ENCODE results near the gene MOB1A.

DNA sequence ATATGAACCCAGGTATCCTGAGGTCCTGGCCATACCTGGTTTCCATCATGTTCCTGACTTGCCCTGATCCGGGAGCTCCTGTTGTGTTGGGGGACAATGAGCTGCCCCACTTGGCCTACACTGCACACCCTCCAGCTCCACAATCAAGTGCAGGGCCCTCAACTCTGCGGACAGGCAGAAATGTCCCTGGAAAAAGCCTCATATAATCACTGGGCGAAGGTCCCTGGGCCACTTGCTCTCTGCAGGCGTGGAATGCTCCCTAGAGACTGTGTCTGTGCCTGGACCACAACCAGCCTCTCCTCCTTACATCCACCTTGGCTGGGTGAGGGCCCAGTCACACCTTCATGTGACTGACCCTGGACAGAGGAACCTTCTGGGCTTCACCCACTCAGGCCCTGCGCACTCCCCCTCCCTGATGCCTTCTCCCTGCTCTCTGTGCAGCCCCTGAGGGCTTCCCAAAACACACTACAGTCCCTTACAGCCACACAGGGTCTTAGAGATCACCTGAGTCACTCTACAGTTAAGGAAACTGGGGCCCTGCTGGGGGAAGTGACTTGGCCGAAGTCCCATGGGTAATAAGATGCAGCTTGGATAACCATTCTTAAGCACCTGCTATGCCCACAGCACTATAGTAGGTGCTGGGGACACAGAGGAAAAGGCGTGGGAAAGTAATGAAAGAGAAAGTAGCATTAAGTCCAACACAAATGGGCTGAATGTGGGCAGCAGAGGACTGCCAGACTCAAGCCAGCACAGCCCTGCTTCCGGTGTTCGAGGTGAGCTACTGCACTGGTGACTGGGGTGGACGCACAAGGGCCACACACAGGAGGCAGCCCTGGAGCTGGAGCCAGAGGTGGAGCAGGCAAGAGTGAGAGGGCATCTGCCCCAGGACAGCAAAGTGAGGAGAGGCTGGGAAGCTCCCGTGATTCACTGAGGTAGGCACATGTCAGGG is 40.8 kb downstream of the MOB1A start:
- TF ChIP-seq, protein P1, sequence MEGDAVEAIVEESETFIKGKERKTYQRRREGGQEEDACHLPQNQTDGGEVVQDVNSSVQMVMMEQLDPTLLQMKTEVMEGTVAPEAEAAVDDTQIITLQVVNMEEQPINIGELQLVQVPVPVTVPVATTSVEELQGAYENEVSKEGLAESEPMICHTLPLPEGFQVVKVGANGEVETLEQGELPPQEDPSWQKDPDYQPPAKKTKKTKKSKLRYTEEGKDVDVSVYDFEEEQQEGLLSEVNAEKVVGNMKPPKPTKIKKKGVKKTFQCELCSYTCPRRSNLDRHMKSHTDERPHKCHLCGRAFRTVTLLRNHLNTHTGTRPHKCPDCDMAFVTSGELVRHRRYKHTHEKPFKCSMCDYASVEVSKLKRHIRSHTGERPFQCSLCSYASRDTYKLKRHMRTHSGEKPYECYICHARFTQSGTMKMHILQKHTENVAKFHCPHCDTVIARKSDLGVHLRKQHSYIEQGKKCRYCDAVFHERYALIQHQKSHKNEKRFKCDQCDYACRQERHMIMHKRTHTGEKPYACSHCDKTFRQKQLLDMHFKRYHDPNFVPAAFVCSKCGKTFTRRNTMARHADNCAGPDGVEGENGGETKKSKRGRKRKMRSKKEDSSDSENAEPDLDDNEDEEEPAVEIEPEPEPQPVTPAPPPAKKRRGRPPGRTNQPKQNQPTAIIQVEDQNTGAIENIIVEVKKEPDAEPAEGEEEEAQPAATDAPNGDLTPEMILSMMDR (IDR thresholded peaks at IDR 0.05; ENCODE audit: low read length): no peak
- TF ChIP-seq EZH2 (IDR thresholded peaks at IDR 0.05; ENCODE audit: borderline replicate concordance, low read length): no peak

All from OCI-LY1 (cell line).